GM03348 (cell line): Measurements from ENCODE around the gene OR8B4.
"Not testable (repeated sequence)": the region's sequence is repeated elsewhere in the genome, so short reads cannot be mapped to it uniquely, and the experiment has no call there.

ENCODE experiments used
- DNase-seq: peaks from one replicate; pipeline ENCODE4 v3.0.0; 2012; ENCODE audit warnings: low spot score

OR8B4 gene, protein sequence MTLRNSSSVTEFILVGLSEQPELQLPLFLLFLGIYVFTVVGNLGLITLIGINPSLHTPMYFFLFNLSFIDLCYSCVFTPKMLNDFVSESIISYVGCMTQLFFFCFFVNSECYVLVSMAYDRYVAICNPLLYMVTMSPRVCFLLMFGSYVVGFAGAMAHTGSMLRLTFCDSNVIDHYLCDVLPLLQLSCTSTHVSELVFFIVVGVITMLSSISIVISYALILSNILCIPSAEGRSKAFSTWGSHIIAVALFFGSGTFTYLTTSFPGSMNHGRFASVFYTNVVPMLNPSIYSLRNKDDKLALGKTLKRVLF

DNA sequence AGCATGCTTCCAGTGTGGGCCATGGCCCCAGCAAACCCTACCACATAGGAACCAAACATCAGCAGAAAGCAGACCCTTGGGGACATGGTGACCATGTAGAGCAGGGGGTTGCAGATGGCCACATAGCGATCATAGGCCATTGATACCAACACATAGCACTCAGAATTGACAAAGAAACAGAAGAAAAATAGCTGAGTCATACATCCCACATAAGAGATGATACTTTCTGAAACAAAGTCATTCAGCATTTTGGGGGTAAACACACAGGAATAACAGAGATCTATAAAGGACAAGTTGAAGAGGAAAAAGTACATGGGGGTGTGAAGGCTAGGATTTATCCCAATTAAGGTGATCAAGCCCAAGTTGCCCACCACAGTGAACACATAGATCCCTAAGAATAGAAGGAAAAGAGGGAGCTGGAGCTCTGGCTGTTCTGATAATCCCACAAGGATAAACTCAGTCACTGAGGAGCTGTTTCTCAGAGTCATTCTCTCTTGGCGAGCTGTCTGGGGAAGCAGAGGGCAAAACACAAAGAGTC lies at the start of gene OR8B4:
Gene OR8B4, minus strand, starts transcription at position 488 of the 538 bp plus-strand sequence. Its CDS starts 0 bp downstream, at position 488.
- no peak for DNase-seq

- no peak for DNase-seq
These were observed 49.4 kb upstream of the OR8B4 start for GRCh38 chr11:124474079-124474478.

DNA sequence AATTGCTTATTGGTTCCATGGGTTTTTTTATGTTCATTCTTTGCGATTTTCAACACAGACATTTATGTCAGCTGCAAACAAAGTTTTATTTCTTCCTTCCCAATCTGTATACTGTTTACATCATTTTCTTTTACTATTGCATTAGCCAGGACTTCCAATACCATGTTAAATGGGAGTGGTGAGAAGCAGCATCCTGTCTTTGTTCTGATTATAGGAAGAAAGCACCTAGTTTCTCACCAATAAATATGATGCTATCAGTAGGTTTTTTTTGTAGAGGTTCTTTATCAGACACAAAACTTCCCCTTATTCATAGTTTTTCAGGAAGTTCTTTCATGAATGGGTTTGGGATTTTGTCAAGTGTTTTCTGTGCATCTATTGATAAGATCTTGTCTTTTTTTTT lies 48.8 kb upstream of the OR8B4 start:
- no peak for DNase-seq

DNA sequence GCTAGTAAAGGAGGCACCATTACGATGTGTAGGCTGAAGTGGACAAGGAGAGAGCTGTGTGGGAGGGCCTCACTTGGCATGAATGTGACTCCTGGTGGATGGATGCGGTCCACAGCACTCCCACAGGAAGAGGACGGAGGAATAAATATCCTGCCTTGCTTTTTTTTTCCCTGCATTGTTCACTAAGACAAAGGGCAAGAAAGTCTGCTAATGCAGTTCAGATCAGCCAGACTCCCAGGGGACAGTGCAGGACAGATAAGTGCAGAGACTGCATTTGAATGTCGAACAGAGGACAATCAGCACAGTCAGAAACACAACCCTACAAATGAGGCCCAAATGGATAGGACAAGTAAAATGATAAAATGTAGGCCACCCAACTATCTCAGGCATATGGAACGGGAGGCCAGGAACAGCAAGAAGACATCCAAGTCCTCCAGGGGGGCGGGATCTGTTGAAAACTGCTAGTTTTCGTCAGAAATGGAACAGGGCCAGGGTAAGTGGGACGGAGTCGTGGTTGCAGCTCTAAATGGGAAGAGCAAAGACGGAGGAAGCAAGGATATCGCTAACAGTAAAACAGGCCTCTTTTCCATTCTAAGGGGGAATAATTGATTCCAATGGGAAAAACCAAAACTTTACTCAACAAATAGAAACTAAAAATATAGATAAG lies 46.0 kb upstream of the OR8B4 start:
- DNase-seq = no peak

DNA sequence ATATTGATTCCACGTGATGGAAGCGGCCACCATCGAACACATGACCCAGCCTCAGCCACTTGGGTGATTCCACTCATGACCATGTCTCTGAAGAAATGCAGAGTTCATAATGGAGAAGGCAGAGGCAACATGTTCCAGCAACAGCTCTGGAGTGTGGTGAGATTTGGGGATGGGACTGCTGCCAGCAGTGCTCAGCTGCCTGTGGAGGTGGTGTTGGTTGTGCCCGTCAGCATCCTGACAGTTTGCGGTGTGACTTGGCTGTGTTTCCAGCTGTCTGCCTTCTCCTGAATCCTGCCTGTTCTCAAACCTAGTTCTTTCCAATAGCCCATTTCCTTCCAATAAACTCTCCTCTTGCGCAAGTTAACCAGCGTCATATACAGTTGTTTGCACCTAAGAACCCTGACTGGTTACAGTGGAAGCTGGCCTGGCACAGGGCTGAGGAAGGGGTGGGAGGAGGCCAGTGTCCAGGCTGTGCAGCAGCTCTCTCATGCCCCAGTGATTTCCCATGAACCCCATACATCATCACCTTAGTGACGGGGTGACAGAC lies 42.8 kb upstream of the OR8B4 start:
- DNase-seq = no peak

DNA sequence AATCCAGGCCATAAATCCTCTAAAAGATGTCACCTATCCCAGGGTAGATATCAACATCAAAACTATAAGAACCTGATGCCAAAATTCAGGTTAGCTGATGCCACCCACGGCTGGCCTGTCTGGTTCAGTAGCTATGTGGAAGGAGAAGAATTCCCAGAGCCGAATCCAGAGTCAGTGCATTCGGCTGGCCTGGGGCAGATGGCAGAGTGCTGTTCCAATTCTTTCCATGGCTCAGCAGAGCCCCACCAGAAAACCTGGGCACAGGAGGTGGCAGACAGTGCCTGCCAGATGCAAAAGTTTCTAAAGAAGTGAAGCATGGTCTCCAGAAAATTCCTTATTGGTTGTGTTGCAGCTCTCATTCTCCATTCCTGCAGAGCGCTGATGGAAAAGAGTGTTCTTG lies 40.7 kb upstream of the OR8B4 start:
- DNase-seq = no peak

GRCh38 chr11:124463990-124464389 lies 39.3 kb upstream of the OR8B4 start:
- DNase-seq = no peak

DNA sequence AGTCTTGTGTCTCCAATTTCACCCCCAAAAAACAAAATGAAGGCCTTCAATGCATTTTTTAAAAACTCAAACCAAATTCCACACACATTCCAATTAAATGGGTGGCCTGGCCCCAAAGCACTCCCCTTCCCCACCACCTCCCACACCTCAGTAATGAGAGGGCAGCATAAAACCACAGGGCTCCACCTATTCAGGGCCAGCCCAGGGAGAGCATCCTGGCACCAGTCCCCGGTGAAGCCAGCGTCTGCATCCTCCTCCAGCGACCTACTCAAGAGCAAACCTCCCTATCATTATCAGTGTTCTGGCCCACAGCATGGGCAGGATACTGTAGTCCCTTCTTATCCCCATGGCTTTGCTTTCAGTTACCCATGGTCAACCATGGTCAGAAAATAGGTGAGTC lies 38.7 kb upstream of the OR8B4 start:
- no peak for DNase-seq

GRCh38 chr11:124460459-124460858 lies 35.8 kb upstream of the OR8B4 start:
- DNase-seq = no peak

DNA sequence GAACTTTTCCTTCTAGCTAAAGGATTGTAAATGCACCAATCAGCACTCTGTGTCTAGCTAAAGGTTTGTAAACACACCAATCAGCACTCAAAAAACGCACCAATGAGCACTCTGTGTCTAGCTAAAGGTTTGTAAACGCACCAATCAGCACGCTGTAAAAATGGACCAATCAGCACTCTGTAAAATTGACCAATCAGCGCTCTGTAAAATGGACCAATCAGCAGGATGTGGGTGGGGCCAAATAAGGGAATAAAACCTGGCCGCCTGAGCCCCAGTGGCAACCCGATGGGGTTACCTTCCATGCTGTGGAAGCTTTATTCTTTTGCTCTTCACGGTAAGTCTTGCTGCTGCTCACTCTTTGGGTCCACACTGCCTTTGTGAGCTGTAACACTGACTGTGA lies 34.7 kb upstream of the OR8B4 start:
- DNase-seq = not testable (repeated sequence)

GRCh38 chr11:124454552-124454951 lies 29.9 kb upstream of the OR8B4 start:
- no peak for DNase-seq

DNA sequence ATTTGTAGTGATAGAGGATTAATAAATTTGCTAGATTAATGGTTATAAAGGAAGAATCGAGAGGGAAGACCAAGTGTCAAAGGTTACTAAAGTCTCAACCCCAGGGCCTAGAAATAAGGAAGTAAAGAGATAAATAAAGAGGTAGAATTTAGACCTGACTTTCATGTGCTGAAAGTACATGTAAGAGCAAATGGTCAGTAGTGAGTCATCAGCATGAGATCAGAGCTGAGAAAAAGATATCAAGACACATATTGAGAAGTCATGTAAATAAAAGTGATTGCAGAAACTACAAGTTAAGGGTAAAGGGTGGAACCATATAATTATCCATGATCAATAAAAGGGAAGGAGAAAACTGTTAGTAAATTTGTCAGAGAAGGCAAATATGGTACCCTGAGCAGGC lies 22.2 kb upstream of the OR8B4 start:
- DNase-seq = no peak

GRCh38 chr11:124445646-124446150 lies 21.0 kb upstream of the OR8B4 start, which contains the start of gene OR8B8:
OR8B8 (minus strand) TSS chr11:124445696; CDS start chr11:124441085, 4,611 bp downstream.
- DNase-seq = no peak

DNA sequence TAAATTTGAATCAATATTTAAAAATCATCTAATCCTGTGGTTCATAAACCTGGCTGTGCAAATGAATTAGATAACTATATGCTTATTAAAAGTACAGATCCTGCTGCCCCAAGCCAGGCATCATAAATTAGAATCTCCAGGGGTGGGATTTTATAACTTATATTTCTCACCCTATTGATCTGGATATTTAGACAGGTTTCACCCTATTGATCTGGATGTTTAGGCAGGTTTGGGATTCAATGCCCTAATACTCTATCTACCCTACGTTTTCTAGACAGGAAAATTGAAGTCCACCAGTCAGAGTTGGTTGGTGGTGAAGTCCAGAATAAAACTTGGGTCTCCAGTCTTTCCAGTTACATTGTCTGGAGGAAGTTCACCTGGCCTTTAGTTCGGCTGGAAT lies 18.2 kb upstream of the OR8B4 start:
- DNase-seq = no peak

- no peak for DNase-seq
These were observed 17.8 kb upstream of the OR8B4 start for GRCh38 chr11:124442442-124442841.

- DNase-seq = no peak
These were observed 16.8 kb upstream of the OR8B4 start for GRCh38 chr11:124441519-124441918.

DNA sequence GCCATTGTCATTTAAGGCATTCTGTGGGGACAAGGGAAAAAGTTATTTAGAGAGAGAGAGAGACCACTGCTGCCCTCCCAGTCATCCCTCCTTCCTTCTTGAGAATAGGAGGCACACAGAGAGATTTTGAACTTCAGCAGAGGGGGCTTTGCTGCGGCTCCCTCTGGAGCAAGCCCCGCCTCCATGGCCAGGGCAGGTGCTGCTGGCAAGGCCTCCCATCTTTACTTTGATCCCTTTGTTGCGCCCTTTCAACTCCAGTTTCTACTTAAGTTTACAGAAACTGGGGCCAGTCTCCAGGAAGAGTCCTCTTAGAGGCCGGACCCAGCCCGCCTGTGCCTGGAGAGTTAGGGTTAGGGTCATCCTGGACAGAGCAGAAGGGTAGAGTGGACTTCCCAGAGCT lies 16.4 kb upstream of the OR8B4 start:
- no peak for DNase-seq

- no peak for DNase-seq
These were observed 15.9 kb upstream of the OR8B4 start for GRCh38 chr11:124440608-124441007.

- DNase-seq = no peak
These were observed 10.0 kb upstream of the OR8B4 start for GRCh38 chr11:124434699-124435098.

- no peak for DNase-seq
These were observed 4.9 kb upstream of the OR8B4 start for GRCh38 chr11:124429599-124429998.

DNA sequence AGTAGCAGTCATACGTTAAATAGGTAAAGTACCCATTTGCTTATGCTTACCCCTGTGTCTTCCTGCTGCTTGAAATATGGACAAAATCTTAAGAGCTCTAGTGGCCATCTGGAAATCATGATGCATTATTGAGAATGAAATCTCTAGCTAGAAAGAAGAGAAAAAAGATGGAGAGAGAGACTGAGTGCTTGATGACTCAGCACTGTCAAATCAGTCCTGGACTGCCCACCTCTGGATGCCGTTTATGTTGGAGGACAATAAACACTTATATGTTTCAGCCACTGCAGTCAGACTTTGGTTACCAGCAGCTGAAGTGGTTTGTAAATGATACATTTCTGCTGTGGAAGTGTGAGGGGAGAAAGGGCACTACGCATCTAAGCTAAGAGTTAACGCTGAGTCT lies 3.6 kb downstream of the OR8B4 start:
- DNase-seq = no peak

- peak; percentile 50 for DNase-seq
These were observed 9.2 kb downstream of the OR8B4 start for GRCh38 chr11:124415356-124415923.

GRCh38 chr11:124409906-124410305 lies 14.8 kb downstream of the OR8B4 start:
- DNase-seq = no peak
